Caco-2 (cell line): ENCODE data around the gene EVI5L. TPM values are rescaled to one million over a fixed set of nuclear protein-coding genes. Genes with fewer than 3 reads are reported as not detected.
A peak's percentile ranks its signal among the peaks of the same experiment; 100 is the strongest.

Source experiments
- BruUV-seq: library from RNA; stranded (reverse); fragments of 400-500 nt; replicated peaks from 2 replicates; lab custom pipeline; 2021; lab: Mats Ljungman, UMichigan
- CTCF ChIA-PET: fragments of 300-600 bp; sonication (Branson Sonifier 250); formaldehyde crosslinking; loops from one replicate; lab custom pipeline; 2022; ENCODE audit warnings: antibody characterized with exemption; lab: Charles Lee
- POLR2A ChIA-PET: fragments of 300-600 bp; sonication (Branson Sonifier 250); formaldehyde crosslinking; loops from one replicate; lab custom pipeline; 2022; ENCODE audit warnings: antibody characterized with exemption; lab: Charles Lee
- DNase-seq, 2 experiments: peaks; one replicate each; pipeline versions ENCODE4 v3.0.0 to v3.0.0-alpha.2; 2020 to 2022
- H3K27me3 ChIP-seq: replicated peaks from 2 replicates; pipeline ENCODE4 v1.6.0; 2011; ENCODE audit warnings: low read length; ENCODE audit not compliant: control insufficient read depth, insufficient read depth
- H3K36me3 ChIP-seq: 2 replicates; pipeline ENCODE4 v1.5.1; 2011; ENCODE audit warnings: low read length; ENCODE audit not compliant: control insufficient read depth, insufficient read depth
- H3K4me1 ChIP-seq: fragments of 250-450 bp; sonication (Bioruptor Pico); 2 replicates; pipeline ENCODE4 v1.5.1; 2020; ENCODE audit warnings: mild to moderate bottlenecking
- H3K4me3 ChIP-seq: 2 replicates; pipeline ENCODE4 v1.5.1; 2011; ENCODE audit warnings: low read depth, mild to moderate bottlenecking, control low read depth, low read length
- H3K9me3 ChIP-seq: fragments of 250-450 bp; sonication (Bioruptor Pico); 2 replicates; pipeline ENCODE4 v1.5.1; 2020; ENCODE audit warnings: mild to moderate bottlenecking, moderate library complexity
- H3K27ac Mint-ChIP-seq: one replicate; pipeline ENCODE4 v1.8.0; 2022; ENCODE audit warnings: mixed read lengths; ENCODE audit not compliant: unreplicated experiment
- H3K27me3 Mint-ChIP-seq: one replicate; pipeline ENCODE4 v1.8.0; 2022; ENCODE audit warnings: mixed read lengths; ENCODE audit not compliant: insufficient read depth, unreplicated experiment
- H3K36me3 Mint-ChIP-seq: one replicate; pipeline ENCODE4 v1.8.0; 2022; ENCODE audit warnings: mild to moderate bottlenecking, mixed read lengths; ENCODE audit not compliant: insufficient read depth, unreplicated experiment
- H3K4me1 Mint-ChIP-seq: one replicate; pipeline ENCODE4 v1.8.0; 2022; ENCODE audit warnings: low read depth, mixed read lengths; ENCODE audit not compliant: unreplicated experiment
- H3K4me3 Mint-ChIP-seq: one replicate; pipeline ENCODE4 v1.8.0; 2022; ENCODE audit warnings: mild to moderate bottlenecking, moderate library complexity, mixed read lengths; ENCODE audit not compliant: unreplicated experiment
- H3K9me3 Mint-ChIP-seq: one replicate; pipeline ENCODE4 v1.8.0; 2022; ENCODE audit warnings: mixed read lengths; ENCODE audit not compliant: unreplicated experiment
- CTCF ChIP-seq, 2 experiments: fragments of 200-600 bp in 1 of 2; IDR thresholded peaks; 1 replicate in 1 of 2; 2 replicates in 1 of 2; pipeline versions ENCODE4 v1.5.1 to v1.8.0; 2011 to 2022; ENCODE audit warnings: antibody characterized with exemption in 1 of 2, control low read depth in 1 of 2, inconsistent platforms in 1 of 2, low read depth in 1 of 2, low read length in 1 of 2, mild to moderate bottlenecking in 1 of 2, moderate library complexity in 1 of 2; ENCODE audit not compliant: insufficient read depth in 1 of 2, severe bottlenecking in 1 of 2, unreplicated experiment in 1 of 2
- intact Hi-C: fragments of 100-400 bp; cut with micrococcal nuclease; formaldehyde crosslinking; loops from one replicate; pipeline ENCODE4 v1.10.0; 2022; ENCODE audit not compliant: unreplicated experiment
- total RNA-seq: library from RNA; stranded (reverse); gene quantifications from 2 replicates; pipeline ENCODE4 v1.2.3, GENCODE V29; 2022

Gene EVI5L
- total RNA-seq, 1 experiment from 2014 or later, result 9.8 TPM

DNA sequence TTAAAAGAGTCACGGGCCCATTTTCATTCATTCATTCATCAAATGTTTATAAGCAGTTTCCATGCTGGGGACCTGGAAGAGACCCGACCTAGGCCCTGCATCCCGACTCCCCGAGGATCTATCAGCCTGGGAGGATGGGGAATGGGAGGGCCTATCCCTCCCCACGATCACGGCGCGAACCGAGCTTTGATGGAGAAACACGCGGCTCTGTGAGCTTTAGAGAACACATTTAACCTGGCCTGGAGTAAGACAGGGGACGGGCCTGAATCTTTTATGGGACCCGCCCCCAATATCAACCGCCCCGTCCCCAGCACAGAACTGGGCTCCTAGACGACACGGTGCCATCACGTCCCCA is 875 bp upstream of the EVI5L start:
- H3K27me3 ChIP-seq, result no peaks in the 10 kb centered on the region
- no peak for DNase-seq
- no peaks in the 10 kb centered on the region; the same call in 1 of the 2 replicates for H3K4me1 ChIP-seq
- no TSS peak for BruUV-seq
- intact Hi-C loops, result no loop called here
- no peaks in the 10 kb centered on the region for H3K9me3 ChIP-seq
- Mint-ChIP-seq H3K27ac (peak overlapping the region; percentile 63), H3K9me3 (no peaks in the 10 kb centered on the region), H3K4me3 (peak overlapping the region; percentile 90), H3K36me3 (peaks cover 13% of the 10 kb centered on the region), H3K27me3 (peaks cover 8% of the 10 kb centered on the region), H3K4me1 (peaks cover 7% of the 10 kb centered on the region)
- H3K4me3 ChIP-seq, result peak overlapping the region; percentile 41
- H3K36me3 ChIP-seq, result no peaks in the 10 kb centered on the region
- TF ChIP-seq CTCF (IDR thresholded peaks at IDR 0.05; ENCODE audit: insufficient read depth in 1 of 2, low read depth in 1 of 2, low read length in 1 of 2, severe bottlenecking in 1 of 2, unreplicated experiment in 1 of 2), result no peak
- ChIA-PET CTCF (no interaction called here), POLR2A (no interaction called here)

DNA sequence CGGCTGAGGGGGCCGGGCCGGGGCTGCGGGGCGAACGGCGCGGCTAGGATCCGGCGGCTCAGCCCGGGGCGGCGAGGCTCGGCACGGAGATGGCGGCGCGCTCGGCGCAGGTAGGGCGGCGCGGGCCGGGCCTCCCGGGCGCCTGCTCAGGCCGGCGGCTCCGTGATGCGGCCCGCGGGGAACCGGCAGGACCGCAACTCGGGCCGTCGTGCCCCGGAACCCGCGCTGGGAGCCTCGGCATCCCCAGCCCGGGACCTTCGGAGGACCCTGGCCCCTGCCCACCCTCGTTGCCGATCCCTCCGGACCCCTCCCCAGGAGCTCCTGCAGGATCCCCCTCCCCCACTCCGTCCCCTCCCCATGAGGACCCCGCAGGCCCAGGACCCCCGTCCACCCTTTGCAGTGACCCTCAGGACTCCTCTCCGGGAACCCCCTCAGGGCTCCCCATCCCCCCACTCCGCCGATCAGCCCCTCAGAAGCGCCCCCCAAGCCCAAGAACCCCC is 304 bp downstream of the EVI5L start:
- no peaks in the 10 kb centered on the region for H3K9me3 ChIP-seq
- DNase-seq, result no peak
- Mint-ChIP-seq H3K4me3 (peak overlapping the region; percentile 90), H3K4me1 (peaks cover 7% of the 10 kb centered on the region), H3K27me3 (peaks cover 8% of the 10 kb centered on the region), H3K36me3 (peaks cover 13% of the 10 kb centered on the region), H3K27ac (peak overlapping the region; percentile 63), H3K9me3 (no peaks in the 10 kb centered on the region)
- H3K27me3 ChIP-seq, result no peaks in the 10 kb centered on the region
- BruUV-seq, result no TSS peak
- CTCF ChIA-PET, result interaction anchor here (0.7 kb wide), 1 partner anchor 776 kb away, joined by 3 read pairs; no protein-coding TSS in a partner anchor
- H3K4me3 ChIP-seq, result peak overlapping the region; percentile 64
- TF ChIP-seq CTCF (IDR thresholded peaks at IDR 0.05; ENCODE audit: insufficient read depth in 1 of 2, low read depth in 1 of 2, low read length in 1 of 2, severe bottlenecking in 1 of 2, unreplicated experiment in 1 of 2), result no peak
- H3K4me1 ChIP-seq, result no peaks in the 10 kb centered on the region; the same call in 1 of the 2 replicates
- H3K36me3 ChIP-seq, result no peaks in the 10 kb centered on the region
- intact Hi-C loops, result no loop called here
- POLR2A ChIA-PET, result no interaction called here

GRCh38 chr19:7830823-7831222 is 805 bp downstream of the EVI5L start:
- CTCF ChIA-PET, result interaction anchor here (0.7 to 1.3 kb wide), 3 partner anchors 48 to 776 kb away, joined by 3 to 10 read pairs (median 5); no protein-coding TSS in a partner anchor
- intact Hi-C loops, result no loop called here
- peaks cover 13% of the 10 kb centered on the region for H3K36me3 Mint-ChIP-seq

More at GRCh38 chr19:7830823-7831222, 805 bp downstream of the EVI5L start:
- peaks cover 7% of the 10 kb centered on the region for H3K4me1 Mint-ChIP-seq
- no peak for TF ChIP-seq CTCF (IDR thresholded peaks at IDR 0.05; ENCODE audit: insufficient read depth in 1 of 2, low read depth in 1 of 2, low read length in 1 of 2, severe bottlenecking in 1 of 2, unreplicated experiment in 1 of 2)
- no peak overlapping the region for H3K27ac Mint-ChIP-seq
- peaks cover 8% of the 10 kb centered on the region for H3K27me3 Mint-ChIP-seq
- H3K9me3 ChIP-seq, result no peaks in the 10 kb centered on the region
- no TSS peak for BruUV-seq
- H3K4me3 ChIP-seq, result peak overlapping the region; percentile 64
- no peaks in the 10 kb centered on the region; the same call in 1 of the 2 replicates for H3K4me1 ChIP-seq
- H3K27me3 ChIP-seq, result no peaks in the 10 kb centered on the region
- peak overlapping the region; percentile 74 for H3K4me3 Mint-ChIP-seq
- DNase-seq, result no peak
- POLR2A ChIA-PET, result no interaction called here
- no peaks in the 10 kb centered on the region for H3K36me3 ChIP-seq
- H3K9me3 Mint-ChIP-seq, result no peaks in the 10 kb centered on the region
